HepG2 (cell line): Measurements from ENCODE around the gene MON1A. TPM values are rescaled to one million over a fixed set of nuclear protein-coding genes. Genes with fewer than 3 reads are reported as not detected.

Source experiments
- NFAT5 ChIP-seq: sonication (generic); formaldehyde crosslinking; IDR thresholded peaks from 2 replicates; pipeline ENCODE4 v1.4.0; 2020; ENCODE audit warnings: missing genetic modification reagents
- NFRKB ChIP-seq: fragments of 450-650 bp; IDR thresholded peaks from 2 replicates; pipeline ENCODE4 v1.6.1; 2017
- RARG ChIP-seq: sonication (generic); formaldehyde crosslinking; IDR thresholded peaks from 2 replicates; pipeline ENCODE4 v1.4.0; 2020; ENCODE audit warnings: low read depth, mild to moderate bottlenecking, missing genetic modification reagents
- REL ChIP-seq: sonication (generic); formaldehyde crosslinking; conservative IDR thresholded peaks from 2 replicates; pipeline ENCODE4 v1.8.0; 2022; ENCODE audit warnings: mild to moderate bottlenecking, missing genetic modification reagents, moderate library complexity
- SIN3A ChIP-seq: IDR thresholded peaks from 2 replicates; pipeline ENCODE4 v1.6.1; 2011; ENCODE audit warnings: low read depth, mild to moderate bottlenecking, control low read depth, low read length, borderline replicate concordance
- TBP ChIP-seq: sonication (generic); formaldehyde crosslinking; IDR thresholded peaks from 2 replicates; pipeline ENCODE4 v1.5.0; 2020; ENCODE audit warnings: missing genetic modification reagents
- ZFP82 ChIP-seq: sonication (generic); formaldehyde crosslinking; IDR thresholded peaks from 2 replicates; pipeline ENCODE4 v1.5.1; 2020; ENCODE audit warnings: mild to moderate bottlenecking, missing genetic modification reagents, borderline replicate concordance
- ZNF256 ChIP-seq: sonication (generic); formaldehyde crosslinking; conservative IDR thresholded peaks from 2 replicates; pipeline ENCODE4 v1.4.0; 2020; ENCODE audit warnings: missing genetic modification reagents
- ZNF501 ChIP-seq: sonication (generic); formaldehyde crosslinking; IDR thresholded peaks from 2 replicates; pipeline ENCODE4 v1.5.1; 2020; ENCODE audit warnings: mild to moderate bottlenecking, moderate library complexity, missing genetic modification reagents
- ZNF607 ChIP-seq: sonication (generic); formaldehyde crosslinking; IDR thresholded peaks from 2 replicates; pipeline ENCODE4 v1.5.1; 2020; ENCODE audit warnings: missing genetic modification reagents, mild to moderate bottlenecking, borderline replicate concordance
- ZNF609 ChIP-seq: sonication (generic); formaldehyde crosslinking; IDR thresholded peaks from 2 replicates; pipeline ENCODE4 v1.4.0; 2020; ENCODE audit warnings: mild to moderate bottlenecking, missing genetic modification reagents, borderline replicate concordance
- ZNF710 ChIP-seq: sonication (generic); formaldehyde crosslinking; IDR thresholded peaks from 2 replicates; pipeline ENCODE4 v1.5.0; 2020; ENCODE audit warnings: mild to moderate bottlenecking, missing genetic modification reagents, borderline replicate concordance
- ZNF839 ChIP-seq: sonication (generic); formaldehyde crosslinking; IDR thresholded peaks from 2 replicates; pipeline ENCODE4 v1.4.0; 2020; ENCODE audit warnings: missing genetic modification reagents, mild to moderate bottlenecking, borderline replicate concordance
- polyA plus RNA-seq, 8 experiments: library from polyadenylated mRNA; depleted of rRNA in 3 of 8; stranded (reverse) in 7 of 8; unstranded in 1 of 8; fragments of >200 nt; fragmentation: Illumina TruSeq in 4 of 8; extraction: Trizol in 4 of 8; gene quantifications; 2 replicates each; pipeline versions ENCODE4 v1.2.1 to v1.2.3, GENCODE V29; 2011 to 2016; ENCODE audit warnings: low read depth in 4 of 8, missing spikeins in 1 of 8, mixed read lengths in 1 of 8; ENCODE audit not compliant: insufficient read depth in 1 of 8
- total RNA-seq, 5 experiments: library from RNA; depleted of rRNA; stranded (reverse); fragments of >200 nt; fragmentation: Illumina TruSeq; extraction: Trizol; gene quantifications; 2 replicates each; pipeline ENCODE4 v1.2.3, GENCODE V29; 2016; ENCODE audit warnings: low read depth in 1 of 5
- TF ChIP-seq, protein P1 (sequence below): sonication (generic); formaldehyde crosslinking; conservative IDR thresholded peaks from 2 replicates; pipeline ENCODE4 v1.8.1; 2023; ENCODE audit warnings: missing genetic modification reagents

The MON1A gene
- total and polyA plus RNA-seq, 2 of the 13 experiments (the other 11 are each of a cell fraction or from before 2014, with no cell fraction given), result 4.6 to 9.0 TPM

DNA sequence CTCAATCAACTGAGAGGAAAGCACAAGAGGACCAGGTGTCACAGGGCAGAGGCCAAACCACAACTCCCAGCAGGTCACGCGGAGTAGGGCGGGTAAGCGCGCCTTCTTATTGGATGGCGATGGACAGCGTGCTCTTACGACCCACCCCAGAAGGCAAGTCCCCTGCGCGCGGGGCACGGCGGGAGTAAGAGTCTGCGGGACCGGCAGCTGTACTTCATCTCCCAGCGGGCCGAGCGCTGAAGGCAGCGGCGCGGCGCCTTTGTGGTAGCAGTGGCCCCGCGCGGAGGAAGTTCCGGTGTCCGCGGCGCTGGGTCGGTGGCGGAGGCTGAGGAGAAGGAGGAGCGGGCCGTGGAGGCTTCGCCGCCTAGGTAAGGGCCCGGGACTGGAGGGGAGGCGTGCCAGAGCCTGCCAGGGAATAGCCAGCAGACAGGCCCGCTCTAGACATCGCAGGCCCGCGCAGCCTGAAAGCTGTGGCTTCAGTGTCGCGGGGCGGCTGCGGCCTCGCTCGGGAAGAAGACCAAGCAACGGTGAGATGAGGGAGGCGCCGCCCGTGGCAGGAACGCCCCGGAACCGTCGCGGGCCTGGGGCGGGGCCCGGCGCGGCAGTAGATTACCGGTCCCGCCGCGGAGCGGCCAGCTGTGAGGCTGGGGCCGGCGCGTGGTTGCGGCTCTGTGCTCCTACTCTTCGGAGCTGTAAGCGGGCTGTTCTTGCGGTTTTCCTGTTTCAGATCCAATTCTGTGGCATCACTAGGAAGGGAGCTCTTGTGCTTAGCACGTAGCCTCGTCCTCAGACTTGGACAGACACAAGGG, 10.5 kb upstream of the MON1A start, which contains the start of gene RBM6 (continued):
- TF ChIP-seq ZNF609 (CRISPR knock-in tag), result no peak; the same call in 1 of the 2 replicates
- TF ChIP-seq ZNF256 (CRISPR knock-in tag), result 0 out of 2 replicates have a peak, but pooled peaks have one; percentile 57
- no peak for TF ChIP-seq NFRKB
- TF ChIP-seq NFAT5 (CRISPR knock-in tag), result peak; percentile 77; the same call in 1 of the 2 replicates
- peak; percentile 80; the same call in 1 of the 2 replicates for TF ChIP-seq ZFP82 (CRISPR knock-in tag)
- TF ChIP-seq REL (CRISPR knock-in tag), result 0 out of 2 replicates have a peak, but pooled peaks have one; percentile 75
- TF ChIP-seq ZNF710 (CRISPR knock-in tag), result peak; percentile 84; the same call in 1 of the 2 replicates
- TF ChIP-seq RARG (CRISPR knock-in tag), result no peak
- TF ChIP-seq SIN3A, result peak; percentile 96
- TF ChIP-seq ZNF839 (CRISPR knock-in tag), result no peak
- peak; percentile 84; the same call in 1 of the 2 replicates for TF ChIP-seq ZNF607 (CRISPR knock-in tag)
- peak; percentile 87 for TF ChIP-seq TBP
- peak; percentile 93 for TF ChIP-seq ZNF501 (CRISPR knock-in tag)
- TF ChIP-seq, protein P1, sequence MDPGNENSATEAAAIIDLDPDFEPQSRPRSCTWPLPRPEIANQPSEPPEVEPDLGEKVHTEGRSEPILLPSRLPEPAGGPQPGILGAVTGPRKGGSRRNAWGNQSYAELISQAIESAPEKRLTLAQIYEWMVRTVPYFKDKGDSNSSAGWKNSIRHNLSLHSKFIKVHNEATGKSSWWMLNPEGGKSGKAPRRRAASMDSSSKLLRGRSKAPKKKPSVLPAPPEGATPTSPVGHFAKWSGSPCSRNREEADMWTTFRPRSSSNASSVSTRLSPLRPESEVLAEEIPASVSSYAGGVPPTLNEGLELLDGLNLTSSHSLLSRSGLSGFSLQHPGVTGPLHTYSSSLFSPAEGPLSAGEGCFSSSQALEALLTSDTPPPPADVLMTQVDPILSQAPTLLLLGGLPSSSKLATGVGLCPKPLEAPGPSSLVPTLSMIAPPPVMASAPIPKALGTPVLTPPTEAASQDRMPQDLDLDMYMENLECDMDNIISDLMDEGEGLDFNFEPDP, result 0 out of 2 replicates have a peak, but pooled peaks have one; percentile 55
